ENCODE results near the gene PLCL1.
"Not testable (repeated sequence)": the region's sequence is repeated elsewhere in the genome, so short reads cannot be mapped to it uniquely, and the experiment has no call there.

PLCL1 gene

GRCh38 chr2:197828464-197829135, 24.2 kb downstream of the PLCL1 start:
- in situ Hi-C loops (cut with HindIII; ENCODE audit: low pct_ligation_motif_present, low sequenced_read_pairs): no loop called here
- H3K4me3 ChIP-seq (ENCODE audit: low read depth, low read length): no peak overlapping the region
- DNase-seq: no peak

GRCh38 chr2:197834771-197835170, 30.4 kb downstream of the PLCL1 start:
- H3K4me3 ChIP-seq (ENCODE audit: low read depth, low read length); H3K36me3 ChIP-seq (replicated peaks); H3K27ac ChIP-seq; DNase-seq; in situ Hi-C loops (cut with HindIII; ENCODE audit: low pct_ligation_motif_present, low sequenced_read_pairs); H3K27me3 ChIP-seq (replicated peaks): not testable (repeated sequence)

More at GRCh38 chr2:197828464-197829135, 24.2 kb downstream of the PLCL1 start:
- no peak overlapping the region for H3K27ac ChIP-seq
- no peaks in the 10 kb centered on the region for H3K36me3 ChIP-seq (replicated peaks)
- TF ChIP-seq, protein P1, sequence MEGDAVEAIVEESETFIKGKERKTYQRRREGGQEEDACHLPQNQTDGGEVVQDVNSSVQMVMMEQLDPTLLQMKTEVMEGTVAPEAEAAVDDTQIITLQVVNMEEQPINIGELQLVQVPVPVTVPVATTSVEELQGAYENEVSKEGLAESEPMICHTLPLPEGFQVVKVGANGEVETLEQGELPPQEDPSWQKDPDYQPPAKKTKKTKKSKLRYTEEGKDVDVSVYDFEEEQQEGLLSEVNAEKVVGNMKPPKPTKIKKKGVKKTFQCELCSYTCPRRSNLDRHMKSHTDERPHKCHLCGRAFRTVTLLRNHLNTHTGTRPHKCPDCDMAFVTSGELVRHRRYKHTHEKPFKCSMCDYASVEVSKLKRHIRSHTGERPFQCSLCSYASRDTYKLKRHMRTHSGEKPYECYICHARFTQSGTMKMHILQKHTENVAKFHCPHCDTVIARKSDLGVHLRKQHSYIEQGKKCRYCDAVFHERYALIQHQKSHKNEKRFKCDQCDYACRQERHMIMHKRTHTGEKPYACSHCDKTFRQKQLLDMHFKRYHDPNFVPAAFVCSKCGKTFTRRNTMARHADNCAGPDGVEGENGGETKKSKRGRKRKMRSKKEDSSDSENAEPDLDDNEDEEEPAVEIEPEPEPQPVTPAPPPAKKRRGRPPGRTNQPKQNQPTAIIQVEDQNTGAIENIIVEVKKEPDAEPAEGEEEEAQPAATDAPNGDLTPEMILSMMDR (IDR thresholded peaks at IDR 0.05; ENCODE audit: low read depth, low read length, missing control alignments): no peak
- H3K27me3 ChIP-seq (replicated peaks): no peaks in the 10 kb centered on the region

DNA sequence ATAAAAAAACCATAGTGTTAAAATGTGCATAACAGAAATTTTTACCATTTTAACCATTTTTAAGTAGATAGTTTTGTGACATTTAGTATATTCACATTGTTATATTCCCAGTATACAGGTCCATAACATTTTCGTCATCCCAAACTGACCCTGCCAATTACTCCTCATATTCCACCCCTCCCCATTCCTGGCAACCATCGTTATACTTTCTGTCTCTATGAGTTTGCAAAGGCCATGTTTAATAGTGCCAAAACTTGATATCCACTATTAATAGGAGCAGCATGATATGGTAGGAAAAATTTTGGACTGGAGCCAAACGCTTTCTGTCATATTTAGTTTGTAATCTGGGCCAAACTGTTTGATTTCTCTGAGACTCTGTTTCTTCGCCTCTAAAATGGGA, 30.9 kb downstream of the PLCL1 start:
- no peaks in the 10 kb centered on the region for H3K36me3 ChIP-seq (replicated peaks)

DNA sequence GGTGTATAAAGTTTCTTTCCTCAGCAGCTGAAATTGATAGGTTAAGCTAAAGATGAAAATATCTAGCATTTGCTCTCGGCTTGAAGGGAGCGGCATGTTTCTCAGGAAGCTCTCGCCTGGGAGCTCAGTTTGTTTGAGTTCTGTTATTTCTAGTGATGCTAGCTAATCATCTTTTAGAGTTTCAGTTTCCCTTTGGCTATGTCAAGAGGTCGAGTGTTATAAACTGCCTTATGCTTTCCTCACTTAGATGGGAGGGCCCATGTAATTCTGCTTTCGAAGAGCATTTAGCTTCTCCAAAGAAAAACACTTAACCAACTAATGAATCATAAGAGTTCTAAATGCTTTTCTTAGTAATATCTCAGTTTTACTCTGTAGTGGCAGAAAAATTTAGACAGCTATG, 33.6 kb downstream of the PLCL1 start:
- Histone ChIP-seq H3K27me3 (replicated peaks) (no peaks in the 10 kb centered on the region), H3K4me3 (ENCODE audit: low read depth, low read length) (no peak overlapping the region), H3K27ac (no peak overlapping the region), H3K36me3 (replicated peaks) (no peaks in the 10 kb centered on the region)
- in situ Hi-C loops (cut with HindIII; ENCODE audit: low pct_ligation_motif_present, low sequenced_read_pairs): no loop called here
- peak; percentile 43 for DNase-seq
- TF ChIP-seq, protein P1 (IDR thresholded peaks at IDR 0.05; ENCODE audit: low read depth, low read length, missing control alignments): no peak

More for the DNA sequence above, 30.9 kb downstream of the PLCL1 start:
- TF ChIP-seq, protein P1 (IDR thresholded peaks at IDR 0.05; ENCODE audit: low read depth, low read length, missing control alignments): no peak
- Histone ChIP-seq H3K27ac (no peak overlapping the region), H3K27me3 (replicated peaks) (no peaks in the 10 kb centered on the region), H3K4me3 (ENCODE audit: low read depth, low read length) (no peak overlapping the region)
- in situ Hi-C loops (cut with HindIII; ENCODE audit: low pct_ligation_motif_present, low sequenced_read_pairs): no loop called here
- no peak for DNase-seq

DNA sequence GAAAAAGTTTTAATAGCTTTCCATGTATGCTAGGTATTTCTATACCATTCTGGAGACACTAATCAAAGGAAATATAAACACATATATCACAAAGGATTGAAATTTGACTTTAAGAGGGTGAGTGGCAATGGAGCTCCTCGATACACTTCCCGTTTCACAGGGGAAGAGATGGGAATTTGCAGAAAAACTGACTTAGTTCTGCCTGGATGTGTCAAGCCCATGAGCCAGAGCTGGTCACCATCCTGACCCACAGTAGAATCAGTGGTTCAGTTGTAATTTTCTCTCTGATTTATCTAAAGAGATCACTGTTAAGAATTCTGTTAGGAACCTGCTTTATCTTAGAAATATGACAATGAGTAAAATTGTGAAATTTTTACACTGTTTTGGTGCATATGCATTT, 34.2 kb downstream of the PLCL1 start:
- Histone ChIP-seq H3K27me3 (replicated peaks) (no peaks in the 10 kb centered on the region), H3K4me3 (ENCODE audit: low read depth, low read length) (no peak overlapping the region), H3K27ac (no peak overlapping the region), H3K36me3 (replicated peaks) (no peaks in the 10 kb centered on the region)
- in situ Hi-C loops (cut with HindIII; ENCODE audit: low pct_ligation_motif_present, low sequenced_read_pairs): no loop called here
- no peak for DNase-seq
- TF ChIP-seq, protein P1 (IDR thresholded peaks at IDR 0.05; ENCODE audit: low read depth, low read length, missing control alignments): no peak

- DNase-seq: no peak
- no peaks in the 10 kb centered on the region for H3K27me3 ChIP-seq (replicated peaks)
- TF ChIP-seq, protein P1 (IDR thresholded peaks at IDR 0.05; ENCODE audit: low read depth, low read length, missing control alignments): no peak
- H3K4me3 ChIP-seq (ENCODE audit: low read depth, low read length): no peak overlapping the region
- H3K36me3 ChIP-seq (replicated peaks): no peaks in the 10 kb centered on the region
- H3K27ac ChIP-seq: no peak overlapping the region
- in situ Hi-C loops (cut with HindIII; ENCODE audit: low pct_ligation_motif_present, low sequenced_read_pairs): no loop called here
These were observed 34.9 kb downstream of the PLCL1 start for GRCh38 chr2:197839327-197839726.
